Keratinocyte (primary cell): ENCODE data around the gene PCID2. TPM values are rescaled to one million over a fixed set of nuclear protein-coding genes. Genes with fewer than 3 reads are reported as not detected.

Experiments used
- DNase-seq: peaks from one replicate; pipeline ENCODE4 v3.0.0-alpha.2; 2011; ENCODE audit warnings: low read depth, missing footprints, low spot score
- FAIRE-seq: peaks from 2 replicates; lab custom pipeline; 2011; peaks lifted over from hg19 to GRCh38; lab: Jason Lieb, UNC
- H2AFZ ChIP-seq: 2 replicates; pipeline ENCODE4 v1.6.0; 2012; ENCODE audit warnings: low read length, control low read depth, inconsistent platforms; ENCODE audit not compliant: control insufficient read depth
- H3K27ac ChIP-seq: 2 replicates; pipeline ENCODE4 v1.5.1; 2011; ENCODE audit warnings: low read length; ENCODE audit not compliant: control insufficient read depth, insufficient read depth
- H3K27me3 ChIP-seq: 3 replicates; pipeline ENCODE4 v1.6.0; 2011; ENCODE audit warnings: low read length; ENCODE audit not compliant: control insufficient read depth, insufficient read depth; ENCODE audit errors: extremely low read depth
- H3K36me3 ChIP-seq, 2 experiments: 2 replicates in 1 of 2; 3 replicates in 1 of 2; pipeline ENCODE4 v1.5.1; 2011; ENCODE audit warnings: low read length in 2 of 2, mild to moderate bottlenecking in 1 of 2; ENCODE audit not compliant: control insufficient read depth in 2 of 2, insufficient read depth in 2 of 2; ENCODE audit errors: extremely low read depth in 1 of 2
- H3K4me1 ChIP-seq: 3 replicates; pipeline ENCODE4 v1.5.1; 2011; ENCODE audit warnings: low read length; ENCODE audit not compliant: control insufficient read depth, insufficient read depth; ENCODE audit errors: extremely low read depth
- H3K4me2 ChIP-seq: 3 replicates; pipeline ENCODE4 v1.6.0; 2011; ENCODE audit warnings: low read depth, low read length; ENCODE audit not compliant: control insufficient read depth, insufficient read depth; ENCODE audit errors: extremely low read depth
- H3K4me3 ChIP-seq, 3 experiments: fragments of 200-600 bp in 1 of 3; sonication (generic) in 1 of 3; 2 replicates in 2 of 3; 3 replicates in 1 of 3; pipeline ENCODE4 v1.5.1; 2011 to 2016; ENCODE audit warnings: low read length in 3 of 3, mild to moderate bottlenecking in 3 of 3, control low read depth in 2 of 3, inconsistent platforms in 1 of 3, low read depth in 1 of 3, mixed read lengths in 1 of 3, mixed run types in 1 of 3, moderate library complexity in 1 of 3; ENCODE audit not compliant: control insufficient read depth in 2 of 3, insufficient read depth in 2 of 3; ENCODE audit errors: extremely low read depth in 1 of 3
- H3K79me2 ChIP-seq: 2 replicates; pipeline ENCODE4 v1.6.0; 2012; ENCODE audit warnings: low read length; ENCODE audit not compliant: control insufficient read depth, insufficient read depth
- H3K9ac ChIP-seq: 3 replicates; pipeline ENCODE4 v1.6.0; 2011; ENCODE audit warnings: low read length; ENCODE audit not compliant: control insufficient read depth, insufficient read depth; ENCODE audit errors: extremely low read depth
- H3K9me1 ChIP-seq: 3 replicates; pipeline ENCODE4 v1.6.0; 2011; ENCODE audit warnings: low read length; ENCODE audit not compliant: control insufficient read depth, insufficient read depth; ENCODE audit errors: extremely low read depth
- H3K9me3 ChIP-seq: 2 replicates; pipeline ENCODE4 v1.5.1; 2012; ENCODE audit warnings: low read depth, low read length; ENCODE audit not compliant: control insufficient read depth
- H4K20me1 ChIP-seq: 3 replicates; pipeline ENCODE4 v1.6.0; 2011; ENCODE audit warnings: low read length; ENCODE audit not compliant: control insufficient read depth, insufficient read depth; ENCODE audit errors: extremely low read depth
- CTCF ChIP-seq, 3 experiments: IDR thresholded peaks in 1 of 3; conservative IDR thresholded peaks in 1 of 3; optimal IDR thresholded peaks in 1 of 3; 2 replicates in 2 of 3; 3 replicates in 1 of 3; pipeline versions ENCODE3 to v1.5.1; 2011; ENCODE audit warnings: low read length in 3 of 3, mild to moderate bottlenecking in 3 of 3, moderate library complexity in 2 of 3, control low read depth in 1 of 3, inconsistent platforms in 1 of 3; ENCODE audit not compliant: insufficient read depth in 2 of 3; ENCODE audit errors: extremely low read depth in 1 of 3
- EZH2 ChIP-seq: IDR thresholded peaks from one replicate; pipeline ENCODE4 v1.6.1; 2012; ENCODE audit warnings: inconsistent platforms, mild to moderate bottlenecking, low read length, moderate library complexity
- dilution Hi-C: fragments of 300-500 bp; cut with MboI; formaldehyde crosslinking; loops from one replicate; pipeline ENCODE4 v1.7.0; 2020; ENCODE audit warnings: low sequenced_read_pairs; ENCODE audit not compliant: extremely low pct_ligation_motif_present
- polyA plus RNA-seq, 5 experiments: library from polyadenylated mRNA; depleted of rRNA in 3 of 5; stranded (reverse) in 3 of 5; stranded (forward) in 1 of 5; unstranded in 1 of 5; fragments of >200 nt; gene quantifications; 1 replicate in 1 of 5; 2 replicates in 3 of 5; 3 replicates in 1 of 5; pipeline versions ENCODE4 v1.2.1 to v1.2.3, GENCODE V29; 2011 to 2012; ENCODE audit warnings: missing spikeins in 2 of 5, low read depth in 1 of 5, low replicate concordance in 1 of 5

PCID2 gene
- polyA plus RNA-seq, 1 donor (not counting 4 experiments of a cell fraction or from before 2014, with no cell fraction given), result 76.5 TPM

- Histone ChIP-seq H3K79me2 (no peaks in the 10 kb centered on the region), H2AFZ (no peak overlapping the region), H3K9me1 (no peaks in the 10 kb centered on the region), H3K9ac (no peak overlapping the region), H3K36me3 (peaks cover under 1 to 7% of the 10 kb centered on the region in 2 experiments), H4K20me1 (no peaks in the 10 kb centered on the region), H3K27me3 (peaks cover 6% of the 10 kb centered on the region), H3K4me2 (no peak overlapping the region), H3K9me3 (no peaks in the 10 kb centered on the region), H3K4me3 (no peak overlapping the region), H3K4me1 (no peaks in the 10 kb centered on the region), H3K27ac (no peak overlapping the region)
- no peak for FAIRE-seq
- dilution Hi-C loops, result no loop called here
- no peak for TF ChIP-seq EZH2
- TF ChIP-seq CTCF (optimal IDR thresholded peaks at IDR 0.05 in 1 of 3, IDR thresholded peaks at IDR 0.05 in 1 of 3, conservative IDR thresholded peaks at IDR 0.05 in 1 of 3; ENCODE audit: extremely low read depth in 1 of 3, insufficient read depth in 2 of 3, low read length in 3 of 3), result no peak
- no peak for DNase-seq
These were observed 41.8 kb downstream of the PCID2 start for GRCh38 chr13:113166681-113167080.

DNA sequence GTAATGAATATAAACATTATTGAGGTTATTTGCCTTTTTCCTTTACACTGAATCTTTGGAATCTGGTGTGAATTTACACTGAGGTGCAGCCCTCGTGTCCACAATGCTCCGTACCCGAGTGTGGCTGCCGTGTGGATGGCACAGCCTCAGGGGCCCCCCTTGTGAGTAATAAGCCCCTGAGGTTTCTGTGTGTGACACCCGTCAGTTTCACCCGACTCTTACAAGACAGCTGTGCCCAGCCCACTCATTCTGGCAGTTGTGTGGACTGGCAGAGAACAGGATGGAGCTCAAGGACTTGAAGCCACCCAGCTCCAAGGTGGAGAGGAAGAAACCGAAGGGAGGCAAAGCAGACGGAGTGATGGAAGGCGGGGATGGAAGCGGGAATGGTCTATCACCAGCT is 42.2 kb downstream of the PCID2 start:
- TF ChIP-seq EZH2 (no peak), CTCF (optimal IDR thresholded peaks at IDR 0.05 in 1 of 3, IDR thresholded peaks at IDR 0.05 in 1 of 3, conservative IDR thresholded peaks at IDR 0.05 in 1 of 3; ENCODE audit: extremely low read depth in 1 of 3, insufficient read depth in 2 of 3, low read length in 3 of 3) (no peak)
- no peak overlapping the region for H3K27ac ChIP-seq
- no peaks in the 10 kb centered on the region for H3K79me2 ChIP-seq
- H3K4me2 ChIP-seq, result no peak overlapping the region
- H3K9me1 ChIP-seq, result no peaks in the 10 kb centered on the region
- FAIRE-seq, result no peak
- H4K20me1 ChIP-seq, result no peaks in the 10 kb centered on the region
- H3K9me3 ChIP-seq, result no peaks in the 10 kb centered on the region
- H3K27me3 ChIP-seq, result peaks cover 8% of the 10 kb centered on the region
- no peaks in the 10 kb centered on the region for H3K4me1 ChIP-seq
- dilution Hi-C loops, result no loop called here
- H3K9ac ChIP-seq, result no peak overlapping the region
- H2AFZ ChIP-seq, result no peak overlapping the region
- no peak for DNase-seq
- peaks cover 0 to 7% of the 10 kb centered on the region in 2 experiments for H3K36me3 ChIP-seq
- no peak overlapping the region for H3K4me3 ChIP-seq
